Lower lobe of right lung (tissue), 2 donors: ENCODE measurements around the gene PLAC8. TPM values are rescaled to one million over a fixed set of nuclear protein-coding genes. Genes with fewer than 3 reads are reported as not detected.

Experiments
- ATAC-seq, 2 donors: fragments of 200-7000 bp; cut with Tn5 transposase; one replicate each; pipeline ENCODE4 v1.9.1; 2020 to 2022; ENCODE audit warnings: mild to moderate bottlenecking in 2 of 2, moderate library complexity in 2 of 2
- DNase-seq: peaks from one replicate; pipeline ENCODE4 v3.0.0-alpha.2; 2020
- H3K27ac ChIP-seq: fragments of 200-600 bp; one replicate; pipeline ENCODE4 v1.8.0; 2022
- H3K27me3 ChIP-seq: fragments of 200-600 bp; one replicate; pipeline ENCODE4 v1.8.0; 2022; ENCODE audit warnings: low read depth
- H3K36me3 ChIP-seq: fragments of 200-600 bp; one replicate; pipeline ENCODE4 v1.8.0; 2022; ENCODE audit warnings: mild to moderate bottlenecking
- H3K4me1 ChIP-seq: fragments of 200-600 bp; one replicate; pipeline ENCODE4 v1.8.0; 2022
- H3K4me3 ChIP-seq: fragments of 200-600 bp; one replicate; pipeline ENCODE4 v1.8.0; 2022; ENCODE audit warnings: mild to moderate bottlenecking
- H3K9me3 ChIP-seq: fragments of 200-600 bp; one replicate; pipeline ENCODE4 v1.8.0; 2022
- intact Hi-C: fragments of 100-400 bp; cut with DNase I; formaldehyde crosslinking; loops from one replicate; pipeline ENCODE4 v1.11.0; 2022
- total RNA-seq: library from RNA; stranded (reverse); fragmentation: NEBNext Ultra II Directional; extraction: Animal tissue kit (Norgen Biotek cat#: 25700); gene quantifications from one replicate; pipeline ENCODE4 v1.2.1, GENCODE V29; 2021
- TF ChIP-seq, protein P1 (sequence below): fragments of 200-600 bp; IDR thresholded peaks from one replicate; pipeline ENCODE4 v1.8.0; 2022; ENCODE audit warnings: antibody characterized with exemption, mild to moderate bottlenecking
- donor health status: DM: no; HTN: yes; CAD: no; lungs with severe emphysema.

The PLAC8 gene
- total RNA-seq, 1 donor from 2014 or later, result 115 TPM

DNA sequence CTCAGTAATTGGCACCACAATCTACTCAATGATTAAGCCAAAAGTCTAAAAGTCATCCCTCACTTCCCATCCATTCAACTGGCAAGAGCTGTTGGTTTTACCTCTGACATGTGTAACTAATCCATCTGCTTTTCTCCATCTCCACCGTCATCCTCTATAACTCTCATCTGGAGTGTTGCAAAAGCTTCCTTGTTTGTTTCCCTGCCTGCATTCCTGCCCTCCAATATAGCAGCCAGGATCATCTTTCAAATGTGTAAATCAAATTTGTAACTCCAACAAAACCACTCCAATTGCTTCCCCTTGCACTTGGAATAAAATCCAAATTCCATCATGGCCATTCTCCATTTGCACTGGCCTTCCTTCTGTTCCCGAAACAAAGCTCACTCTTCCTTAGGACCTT, 4.3 kb upstream of the PLAC8 start:
- DNase-seq, result no peak
- no peaks in the 10 kb centered on the region for H3K4me1 ChIP-seq
- H3K27ac ChIP-seq, result no peak overlapping the region
- no peaks in the 10 kb centered on the region for H3K9me3 ChIP-seq
- intact Hi-C loops, result no loop called here
- no peak overlapping the region for H3K4me3 ChIP-seq
- ATAC-seq, result no peak
- H3K36me3 ChIP-seq, result no peaks in the 10 kb centered on the region
- no peaks in the 10 kb centered on the region for H3K27me3 ChIP-seq
- TF ChIP-seq, protein P1, sequence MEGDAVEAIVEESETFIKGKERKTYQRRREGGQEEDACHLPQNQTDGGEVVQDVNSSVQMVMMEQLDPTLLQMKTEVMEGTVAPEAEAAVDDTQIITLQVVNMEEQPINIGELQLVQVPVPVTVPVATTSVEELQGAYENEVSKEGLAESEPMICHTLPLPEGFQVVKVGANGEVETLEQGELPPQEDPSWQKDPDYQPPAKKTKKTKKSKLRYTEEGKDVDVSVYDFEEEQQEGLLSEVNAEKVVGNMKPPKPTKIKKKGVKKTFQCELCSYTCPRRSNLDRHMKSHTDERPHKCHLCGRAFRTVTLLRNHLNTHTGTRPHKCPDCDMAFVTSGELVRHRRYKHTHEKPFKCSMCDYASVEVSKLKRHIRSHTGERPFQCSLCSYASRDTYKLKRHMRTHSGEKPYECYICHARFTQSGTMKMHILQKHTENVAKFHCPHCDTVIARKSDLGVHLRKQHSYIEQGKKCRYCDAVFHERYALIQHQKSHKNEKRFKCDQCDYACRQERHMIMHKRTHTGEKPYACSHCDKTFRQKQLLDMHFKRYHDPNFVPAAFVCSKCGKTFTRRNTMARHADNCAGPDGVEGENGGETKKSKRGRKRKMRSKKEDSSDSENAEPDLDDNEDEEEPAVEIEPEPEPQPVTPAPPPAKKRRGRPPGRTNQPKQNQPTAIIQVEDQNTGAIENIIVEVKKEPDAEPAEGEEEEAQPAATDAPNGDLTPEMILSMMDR, result no peak

DNA sequence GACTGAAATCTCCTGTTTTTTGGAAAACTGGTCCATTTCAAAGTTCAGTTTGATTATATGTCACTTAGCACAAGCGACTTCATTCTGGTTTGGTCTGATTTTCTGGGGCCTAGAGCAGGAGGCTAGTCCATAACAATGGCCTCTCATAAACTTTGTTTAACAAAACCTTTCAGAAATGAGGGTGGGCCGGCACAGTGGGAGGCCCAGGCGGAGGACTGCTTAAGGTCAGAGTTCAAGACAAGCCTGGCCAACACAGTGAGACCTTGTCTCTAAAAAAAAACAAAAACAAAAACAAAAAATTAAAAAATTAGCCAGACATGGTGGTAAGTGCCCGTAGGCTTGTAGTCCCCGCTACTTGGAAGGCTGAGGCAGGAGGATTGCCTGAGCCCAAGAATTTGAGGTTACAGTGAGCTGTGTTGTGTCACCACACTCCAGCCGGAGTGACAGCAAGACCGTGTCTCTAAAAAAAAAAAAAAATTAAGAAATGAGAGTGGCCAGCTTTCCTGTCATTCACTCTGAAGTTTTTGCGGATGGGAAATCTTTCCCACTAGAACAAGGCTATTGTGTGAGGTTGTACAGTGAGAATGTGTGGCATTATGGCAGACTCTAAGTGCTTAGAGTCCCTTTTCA, 1.2 kb upstream of the PLAC8 start:
- intact Hi-C loops, result no loop called here
- Histone ChIP-seq H3K27ac (no peak overlapping the region), H3K4me1 (no peaks in the 10 kb centered on the region), H3K36me3 (no peaks in the 10 kb centered on the region), H3K4me3 (no peak overlapping the region), H3K27me3 (no peaks in the 10 kb centered on the region), H3K9me3 (no peaks in the 10 kb centered on the region)
- no peak for ATAC-seq
- TF ChIP-seq, protein P1, result no peak
- no peak for DNase-seq

DNA sequence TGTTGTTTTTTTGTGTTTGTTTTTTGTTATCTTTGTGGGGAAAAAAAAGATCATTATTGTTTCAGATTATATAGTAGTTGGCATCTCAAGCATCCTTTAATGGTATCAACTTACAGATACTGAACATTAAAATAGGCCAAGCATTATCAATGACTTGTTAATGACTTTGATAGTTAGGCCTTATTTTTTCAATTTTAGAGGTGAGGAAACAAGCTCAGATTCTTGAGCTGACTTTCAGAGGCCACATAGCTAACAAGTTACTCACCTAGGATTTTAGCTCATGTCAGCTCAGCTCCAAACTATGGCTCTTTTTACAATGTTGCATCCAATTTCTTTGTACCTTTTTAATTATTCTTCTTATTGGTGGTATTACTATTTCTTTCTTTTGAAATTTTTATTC, 471 bp upstream of the PLAC8 start:
- no peaks in the 10 kb centered on the region for H3K27me3 ChIP-seq
- no peak overlapping the region for H3K4me3 ChIP-seq
- H3K4me1 ChIP-seq, result peaks cover 3% of the 10 kb centered on the region
- peak overlapping the region; percentile 9 for H3K27ac ChIP-seq
- no peaks in the 10 kb centered on the region for H3K9me3 ChIP-seq
- H3K36me3 ChIP-seq, result no peaks in the 10 kb centered on the region
- intact Hi-C loops, result no loop called here
- TF ChIP-seq, protein P1, result no peak
- ATAC-seq (no peak), DNase-seq (no peak)

DNA sequence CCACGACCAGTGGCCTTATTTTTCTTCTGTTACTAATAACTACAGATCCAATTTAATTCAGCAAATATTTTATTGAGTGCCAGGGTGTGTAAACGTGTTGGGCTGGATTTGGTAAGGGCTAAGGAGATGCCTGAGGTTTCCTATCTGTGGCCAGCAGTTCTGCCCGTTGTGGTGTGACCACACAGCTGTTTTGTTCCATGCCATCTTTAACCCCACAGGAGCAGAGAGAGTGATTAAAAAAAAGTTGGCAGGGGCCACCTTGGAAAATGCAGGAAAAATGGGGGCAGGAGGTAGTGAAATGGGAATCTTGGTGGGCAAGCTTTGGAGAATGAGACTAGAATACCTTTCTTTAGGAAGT, 1.1 kb downstream of the PLAC8 start:
- H3K27me3 ChIP-seq, result no peaks in the 10 kb centered on the region
- DNase-seq, result no peak
- H3K4me1 ChIP-seq, result peaks cover 10% of the 10 kb centered on the region
- TF ChIP-seq, protein P1, result no peak
- peak overlapping the region; percentile 67 for H3K27ac ChIP-seq
- H3K9me3 ChIP-seq, result no peaks in the 10 kb centered on the region
- H3K4me3 ChIP-seq, result peak overlapping the region; percentile 38
- H3K36me3 ChIP-seq, result no peaks in the 10 kb centered on the region
- ATAC-seq, result no peak
- intact Hi-C loops, result no loop called here

DNA sequence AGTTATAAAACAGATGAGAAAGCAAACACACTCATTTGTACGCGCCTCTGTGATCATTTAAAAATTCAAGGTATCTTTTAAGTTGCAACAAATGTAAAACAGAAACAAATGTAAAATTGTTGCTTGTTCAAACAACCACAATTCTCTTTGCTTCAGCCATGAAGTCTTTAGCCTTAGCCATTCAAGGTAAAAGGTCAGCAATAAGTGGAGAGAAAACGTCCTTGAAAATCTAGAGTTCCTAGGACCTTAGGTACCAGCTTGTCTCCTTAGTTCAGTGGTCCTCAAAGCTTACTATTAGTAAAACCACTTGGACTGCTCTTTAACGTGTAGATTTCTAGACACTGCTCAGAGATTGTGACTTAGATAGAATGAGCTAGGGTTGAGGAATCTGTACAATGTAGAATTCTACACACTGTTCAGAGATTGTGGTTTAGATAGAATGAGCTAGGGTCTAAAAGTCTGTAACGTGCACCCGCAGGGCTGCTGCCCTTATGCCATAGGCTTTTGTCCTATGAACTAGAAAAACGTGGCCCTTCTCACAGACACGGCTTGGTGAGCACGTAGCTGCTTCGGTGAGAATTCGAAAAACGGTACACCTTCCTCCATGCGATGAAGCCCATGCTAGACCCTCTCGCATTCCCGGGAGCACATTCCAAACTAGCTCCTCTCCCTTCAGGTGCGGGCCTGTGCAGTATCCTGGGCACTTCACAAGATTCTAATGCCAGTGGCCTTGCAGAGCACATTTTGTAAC, 1.7 kb downstream of the PLAC8 start:
- intact Hi-C loops, result no loop called here
- ATAC-seq (no peak), DNase-seq (no peak)
- Histone ChIP-seq H3K4me3 (peak overlapping the region; percentile 38), H3K4me1 (peaks cover 10% of the 10 kb centered on the region), H3K36me3 (no peaks in the 10 kb centered on the region), H3K27ac (peak overlapping the region; percentile 67), H3K9me3 (no peaks in the 10 kb centered on the region), H3K27me3 (no peaks in the 10 kb centered on the region)
- TF ChIP-seq, protein P1, result no peak
